B cell (primary cell): ENCODE measurements around the gene JUNB.

Experiments
- CTCF ChIP-seq: fragments of 200-600 bp; IDR thresholded peaks from one replicate; pipeline ENCODE4 v1.8.0; 2022; ENCODE audit warnings: antibody characterized with exemption, mild to moderate bottlenecking
- EZH2 ChIP-seq: IDR thresholded peaks from 2 replicates; pipeline ENCODE4 v1.6.1; 2012; ENCODE audit warnings: borderline replicate concordance, low read depth, mild to moderate bottlenecking, moderate library complexity, low read length; ENCODE audit not compliant: insufficient read depth, poor library complexity, severe bottlenecking

GRCh38 chr19:12752056-12752781, 39.1 kb upstream of the JUNB start:
- TF ChIP-seq CTCF, result no peak
- no peak for TF ChIP-seq EZH2
